SK-N-SH (cell line): Measurements from ENCODE around the gene LPP. TPM values are rescaled to one million over a fixed set of nuclear protein-coding genes. Genes with fewer than 3 reads are reported as not detected.

Source experiments
- CTCF ChIA-PET: fragments of 300-600, 350-600 bp; formaldehyde crosslinking; extraction: SDS; loops from one replicate; lab custom pipeline; 2021; lab: Yijun Ruan, JAX
- POLR2A ChIA-PET: fragments of 350-600 bp; sonication (Branson Sonifier 250); formaldehyde crosslinking; extraction: SDS; loops from one replicate; lab custom pipeline; 2020; ENCODE audit warnings: antibody characterized with exemption, inconsistent platforms; lab: Yijun Ruan, JAX
- DNase-seq: peaks from one replicate; pipeline ENCODE4 v3.0.0; 2012
- H2AFZ ChIP-seq: fragments of 200-600 bp; sonication (generic); 2 replicates; pipeline ENCODE4 v1.8.1; 2016; ENCODE audit warnings: antibody characterized with exemption, mild to moderate bottlenecking, low read depth
- H3F3A ChIP-seq: fragments of 200-600 bp; sonication (generic); replicated peaks from 2 replicates; pipeline ENCODE3; 2016; ENCODE audit warnings: antibody characterized with exemption, mild to moderate bottlenecking; ENCODE audit not compliant: insufficient read depth
- H3K27ac ChIP-seq, 2 experiments: fragments of 200-500 bp in 1 of 2; fragments of 200-600 bp in 1 of 2; sonication (Bioruptor generic) in 1 of 2; sonication (generic), shearing (Covaris generic) in 1 of 2; 2 replicates each; pipeline versions ENCODE4 v1.5.1 to v1.6.1; 2014 to 2016; ENCODE audit warnings: low read depth in 2 of 2, inconsistent platforms in 1 of 2, low read length in 1 of 2, mild to moderate bottlenecking in 1 of 2, mixed read lengths in 1 of 2
- H3K27me3 ChIP-seq: fragments of 200-600 bp; sonication (generic), shearing (Covaris generic); 2 replicates; pipeline ENCODE4 v1.6.1; 2016; ENCODE audit warnings: mixed run types; ENCODE audit not compliant: insufficient read depth
- H3K36me3 ChIP-seq, 2 experiments: fragments of 200-500 bp in 1 of 2; fragments of 200-600 bp in 1 of 2; sonication (Bioruptor generic) in 1 of 2; sonication (generic) in 1 of 2; replicated peaks in 1 of 2; 2 replicates each; pipeline versions ENCODE3 to v1.5.1; 2014 to 2016; ENCODE audit warnings: low read length in 1 of 2, mild to moderate bottlenecking in 1 of 2; ENCODE audit not compliant: insufficient read depth in 2 of 2, control insufficient read depth in 1 of 2
- H3K4me1 ChIP-seq, 2 experiments: fragments of 200-500 bp in 1 of 2; fragments of 200-600 bp in 1 of 2; sonication (Bioruptor generic) in 1 of 2; sonication (generic), shearing (Covaris generic) in 1 of 2; 2 replicates each; pipeline versions ENCODE4 v1.5.1 to v1.6.1; 2014 to 2016; ENCODE audit warnings: low read depth in 1 of 2, low read length in 1 of 2, mixed run types in 1 of 2; ENCODE audit not compliant: insufficient read depth in 2 of 2, control insufficient read depth in 1 of 2
- H3K4me2 ChIP-seq: fragments of 200-600 bp; sonication (generic), shearing (Covaris generic); 2 replicates; pipeline ENCODE4 v1.6.1; 2017; ENCODE audit warnings: mixed run types
- H3K4me3 ChIP-seq, 2 experiments: fragments of 200-500 bp in 1 of 2; fragments of 200-600 bp in 1 of 2; sonication (Bioruptor generic) in 1 of 2; sonication (generic), shearing (Covaris generic) in 1 of 2; 2 replicates each; pipeline versions ENCODE4 v1.5.1 to v1.8.1; 2014 to 2016; ENCODE audit warnings: low read depth in 2 of 2, inconsistent platforms in 1 of 2, low read length in 1 of 2, mild to moderate bottlenecking in 1 of 2, mixed read lengths in 1 of 2, moderate library complexity in 1 of 2
- H3K79me2 ChIP-seq: fragments of 200-600 bp; sonication (generic); 2 replicates; pipeline ENCODE4 v1.8.1; 2017; ENCODE audit warnings: mild to moderate bottlenecking; ENCODE audit not compliant: insufficient read depth
- H3K9ac ChIP-seq: fragments of 200-600 bp; sonication (generic); 2 replicates; pipeline ENCODE4 v1.6.1; 2017; ENCODE audit warnings: mixed run types
- H3K9me2 ChIP-seq: fragments of 200-600 bp; sonication (generic); 2 replicates; pipeline ENCODE4 v1.6.1; 2017; ENCODE audit warnings: mixed run types
- H3K9me3 ChIP-seq: fragments of 200-600 bp; sonication (generic); 2 replicates; pipeline ENCODE4 v1.6.1; 2017; ENCODE audit warnings: mixed run types, mild to moderate bottlenecking, moderate library complexity
- H4K20me1 ChIP-seq: fragments of 200-600 bp; sonication (generic); 2 replicates; pipeline ENCODE4 v1.6.1; 2017; ENCODE audit warnings: mild to moderate bottlenecking, mixed run types; ENCODE audit not compliant: insufficient read depth
- FOSL2 ChIP-seq: IDR thresholded peaks from 2 replicates; pipeline ENCODE4 v1.4.0; 2012; ENCODE audit warnings: low read depth, mild to moderate bottlenecking, moderate library complexity, borderline replicate concordance
- FOXM1 ChIP-seq: IDR thresholded peaks from 2 replicates; pipeline ENCODE4 v1.4.0; 2012; ENCODE audit warnings: low read depth, mild to moderate bottlenecking
- GATA2 ChIP-seq: sonication (generic); formaldehyde crosslinking; IDR thresholded peaks from 2 replicates; pipeline ENCODE4 v1.5.0; 2020; ENCODE audit warnings: mild to moderate bottlenecking, missing genetic modification reagents
- MAX ChIP-seq: IDR thresholded peaks from 2 replicates; pipeline ENCODE4 v1.4.0; 2012; ENCODE audit warnings: low read depth
- MXI1 ChIP-seq: IDR thresholded peaks from 2 replicates; pipeline ENCODE4 v1.6.1; 2012; ENCODE audit warnings: mild to moderate bottlenecking, low read depth, low read length, improper control_type of control experiment
- NRF1 ChIP-seq: IDR thresholded peaks from 2 replicates; pipeline ENCODE4 v1.6.1; 2012; ENCODE audit warnings: low read depth, mild to moderate bottlenecking, low read length
- PBX3 ChIP-seq: IDR thresholded peaks from 2 replicates; pipeline ENCODE4; 2012
- RCOR1 ChIP-seq: fragments of 150-350 bp; IDR thresholded peaks from 2 replicates; pipeline ENCODE4 v1.6.1; 2017; ENCODE audit warnings: antibody characterized with exemption, low read length
- RXRA ChIP-seq: IDR thresholded peaks from 2 replicates; pipeline ENCODE4 v1.4.0; 2012; ENCODE audit warnings: low read depth, mild to moderate bottlenecking, borderline replicate concordance
- SIN3A ChIP-seq: IDR thresholded peaks from 2 replicates; pipeline ENCODE4 v1.6.1; 2012; ENCODE audit warnings: low read depth, mild to moderate bottlenecking, low read length, moderate library complexity, borderline replicate concordance
- TAF1 ChIP-seq: IDR thresholded peaks from 2 replicates; pipeline ENCODE4 v1.6.1; 2012; ENCODE audit warnings: low read depth, mild to moderate bottlenecking, low read length, moderate library complexity, borderline replicate concordance
- TCF12 ChIP-seq: IDR thresholded peaks from 2 replicates; pipeline ENCODE4 v1.4.0; 2012
- TEAD4 ChIP-seq: IDR thresholded peaks from 2 replicates; pipeline ENCODE4 v1.4.0; 2012; ENCODE audit warnings: mild to moderate bottlenecking, borderline replicate concordance; ENCODE audit not compliant: insufficient read depth
- USF2 ChIP-seq: fragments of 150-350 bp; IDR thresholded peaks from 2 replicates; pipeline ENCODE4 v1.6.1; 2017; ENCODE audit warnings: antibody characterized with exemption, low read length, low read depth, borderline replicate concordance
- YY1 ChIP-seq: IDR thresholded peaks from 2 replicates; pipeline ENCODE4 v1.4.0; 2012; ENCODE audit warnings: low read depth, mild to moderate bottlenecking
- WGBS: methylation state at CpG from one replicate; pipeline ENCODE4 v1.1.6; 2017; ENCODE audit warnings: low lambda C conversion rate; 5-methylcytosine and 5-hydroxymethylcytosine counted together
- polyA plus RNA-seq, 3 experiments: library from polyadenylated mRNA; depleted of rRNA; stranded (reverse); fragments of >200 nt; gene quantifications; 2 replicates each; pipeline ENCODE4 v1.2.3, GENCODE V29; 2012

Gene LPP
- polyA plus RNA-seq, 1 of the 3 experiments (the other 2 are of a cell fraction), result 6.6 TPM

- Histone ChIP-seq H3K79me2 (peaks cover 87% of the 10 kb centered on the region), H3K4me1 (peaks cover 0 to 25% of the 10 kb centered on the region in 2 experiments; a peak in 2 of 4 replicates), H3K4me2 (no peak overlapping the region), H4K20me1 (no peaks in the 10 kb centered on the region), H3K4me3 (no peak overlapping the region), H3K27me3 (no peaks in the 10 kb centered on the region), H3K9me3 (no peaks in the 10 kb centered on the region), H3K9ac (no peak overlapping the region), H2AFZ (no peak overlapping the region), H3K27ac (no peak overlapping the region), H3K36me3 (peaks cover 0 to 5% of the 10 kb centered on the region in 2 experiments), H3F3A (peaks cover 14% of the 10 kb centered on the region), H3K9me2 (no peaks in the 10 kb centered on the region)
- TF ChIP-seq USF2 (no peak), TAF1 (no peak), SIN3A (no peak), TCF12 (no peak), MAX (no peak), MXI1 (no peak), TEAD4 (no peak)
- ChIA-PET CTCF (no interaction called here), POLR2A (no interaction called here)
- WGBS, result 64% methylated on average over 5 of the region's 5 CpGs
- no peak for DNase-seq
Measured at GRCh38 chr3:188280627-188281026, 126.7 kb downstream of the LPP start.

GRCh38 chr3:188282871-188283270 is 128.9 kb downstream of the LPP start:
- no peak for DNase-seq

More at GRCh38 chr3:188282871-188283270, 128.9 kb downstream of the LPP start:
- peaks cover 0 to 5% of the 10 kb centered on the region in 2 experiments for H3K36me3 ChIP-seq
- ChIA-PET POLR2A (no interaction called here), CTCF (interaction anchor here (1.9 kb wide), 1 partner anchor 543 kb away, joined by 8 read pairs; no protein-coding TSS in a partner anchor)
- peaks cover 77% of the 10 kb centered on the region for H3K79me2 ChIP-seq
- H3K4me1 ChIP-seq, result peaks cover 0 to 42% of the 10 kb centered on the region in 2 experiments; a peak in 2 of 4 replicates
- H3K4me3 ChIP-seq, result no peak overlapping the region
- H3F3A ChIP-seq, result peaks cover 29% of the 10 kb centered on the region
- no peak for TF ChIP-seq FOXM1
- no peak for TF ChIP-seq FOSL2
- no peak for TF ChIP-seq PBX3
- TF ChIP-seq SIN3A, result no peak
- no peak for TF ChIP-seq TAF1
- TF ChIP-seq RCOR1, result no peak
- TF ChIP-seq YY1, result no peak
- TF ChIP-seq GATA2, result no peak
- no peak for TF ChIP-seq NRF1
- TF ChIP-seq RXRA, result no peak
- peak overlapping the region in 1 of 2 experiments; percentile 20; a peak in 2 of 4 replicates for H3K27ac ChIP-seq
- H3K9me3 ChIP-seq, result no peaks in the 10 kb centered on the region
- H3K9me2 ChIP-seq, result no peaks in the 10 kb centered on the region
- no peak overlapping the region for H2AFZ ChIP-seq
- no peak overlapping the region for H3K4me2 ChIP-seq
- H4K20me1 ChIP-seq, result no peaks in the 10 kb centered on the region
- H3K9ac ChIP-seq, result no peak overlapping the region
- no peaks in the 10 kb centered on the region for H3K27me3 ChIP-seq
